Smooth muscle cell (in vitro differentiated cells): ENCODE measurements around the gene GRID1. TPM values are rescaled to one million over a fixed set of nuclear protein-coding genes. Genes with fewer than 3 reads are reported as not detected.
A peak's percentile ranks its signal among the peaks of the same experiment; 100 is the strongest.

Experiments used
- DNase-seq: peaks from one replicate; lab custom pipeline; 2025; ENCODE audit not compliant: unreplicated experiment; lab: John Stamatoyannopoulos, UW
- H2AFZ ChIP-seq: fragments of 200-600 bp; sonication (generic); 2 replicates; pipeline ENCODE4 v1.6.0; 2016; ENCODE audit warnings: antibody characterized with exemption, low read depth, mild to moderate bottlenecking
- H3F3A ChIP-seq: fragments of 200-600 bp; sonication (generic); 2 replicates; pipeline ENCODE4 v1.6.0; 2017; ENCODE audit warnings: antibody characterized with exemption, low read depth
- H3K27ac ChIP-seq: fragments of 200-600 bp; sonication (generic); 2 replicates; pipeline ENCODE4 v1.5.1; 2016; ENCODE audit warnings: low read depth, mild to moderate bottlenecking
- H3K27me3 ChIP-seq: fragments of 200-600 bp; sonication (generic); 2 replicates; pipeline ENCODE4 v1.6.1; 2016; ENCODE audit warnings: low read depth, mild to moderate bottlenecking
- H3K36me3 ChIP-seq: fragments of 200-600 bp; sonication (generic); 2 replicates; pipeline ENCODE4 v1.5.1; 2016; ENCODE audit warnings: low read depth
- H3K4me1 ChIP-seq: fragments of 200-600 bp; sonication (generic); 2 replicates; pipeline ENCODE4 v1.5.1; 2016; ENCODE audit warnings: low read depth
- H3K4me2 ChIP-seq: fragments of 200-600 bp; sonication (generic); 2 replicates; pipeline ENCODE4 v1.6.0; 2016; ENCODE audit warnings: mild to moderate bottlenecking
- H3K4me3 ChIP-seq: fragments of 200-600 bp; sonication (generic); 2 replicates; pipeline ENCODE4 v1.5.1; 2016; ENCODE audit warnings: mild to moderate bottlenecking
- H3K79me2 ChIP-seq: fragments of 200-600 bp; sonication (generic); 2 replicates; pipeline ENCODE4 v1.6.0; 2016; ENCODE audit warnings: low read depth, mild to moderate bottlenecking
- H3K9ac ChIP-seq: fragments of 200-600 bp; sonication (generic); 2 replicates; pipeline ENCODE4 v1.6.0; 2016; ENCODE audit warnings: low read depth
- H3K9me3 ChIP-seq: fragments of 200-600 bp; sonication (generic); replicated peaks from 2 replicates; pipeline ENCODE4 v1.5.1; 2016; ENCODE audit warnings: low read depth
- H4K20me1 ChIP-seq: fragments of 200-600 bp; sonication (generic); 2 replicates; pipeline ENCODE4 v1.6.0; 2016; ENCODE audit warnings: low read depth
- CTCF ChIP-seq: fragments of 200-600 bp; sonication (generic); IDR thresholded peaks from 2 replicates; pipeline ENCODE4 v1.5.1; 2017; ENCODE audit warnings: borderline replicate concordance, mild to moderate bottlenecking, antibody characterized with exemption; ENCODE audit not compliant: insufficient read depth, poor library complexity, severe bottlenecking
- WGBS: methylation state at CpG from one replicate; pipeline ENCODE4 v1.1.7; 2016; ENCODE audit warnings: low lambda C conversion rate; 5-methylcytosine and 5-hydroxymethylcytosine counted together
- polyA plus RNA-seq: library from polyadenylated mRNA; unstranded; fragments of >200 nt; fragmentation: Nextera tagmentation; extraction: Ambion mirVana; gene quantifications from 2 replicates; pipeline ENCODE4 v1.2.1, GENCODE V29; 2016
- total RNA-seq: library from RNA; depleted of rRNA; stranded (reverse); fragments of >200 nt; gene quantifications from 2 replicates; pipeline ENCODE4 v1.2.3, GENCODE V29; 2014

The GRID1 gene
- total and polyA plus RNA-seq, 2 experiments from 2014 or later = 4.4 to 7.4 TPM

GRCh38 chr10:85657476-85658113 lies 709.0 kb downstream of the GRID1 start:
- TF ChIP-seq CTCF = no peak
- DNase-seq = no peak
- Histone ChIP-seq H3K9ac (no peak overlapping the region), H3K9me3 (no peaks in the 10 kb centered on the region), H3K4me2 (no peak overlapping the region), H3K36me3 (no peaks in the 10 kb centered on the region), H3K27ac (no peak overlapping the region), H3K4me3 (no peak overlapping the region), H4K20me1 (no peaks in the 10 kb centered on the region), H3K79me2 (no peaks in the 10 kb centered on the region), H3K4me1 (no peaks in the 10 kb centered on the region), H3F3A (peaks cover 6% of the 10 kb centered on the region), H3K27me3 (no peaks in the 10 kb centered on the region), H2AFZ (no peak overlapping the region)
- 88% methylated on average over 4 of the region's 4 CpGs for WGBS

- no peak for DNase-seq
- H3K4me3 ChIP-seq = no peak overlapping the region
- peak overlapping the region; percentile 12 for H3K4me2 ChIP-seq
- H3K36me3 ChIP-seq = no peaks in the 10 kb centered on the region
- no peak overlapping the region for H3K9ac ChIP-seq
- H3K9me3 ChIP-seq = no peaks in the 10 kb centered on the region
- H3K79me2 ChIP-seq = no peaks in the 10 kb centered on the region
- H2AFZ ChIP-seq = no peak overlapping the region
- H3F3A ChIP-seq = no peaks in the 10 kb centered on the region
- TF ChIP-seq CTCF = no peak
- WGBS = 70% methylated on average over 2 of the region's 2 CpGs
- no peaks in the 10 kb centered on the region for H3K4me1 ChIP-seq
- no peaks in the 10 kb centered on the region for H3K27me3 ChIP-seq
- H4K20me1 ChIP-seq = no peaks in the 10 kb centered on the region
- H3K27ac ChIP-seq = no peak overlapping the region
These were observed 711.2 kb downstream of the GRID1 start for GRCh38 chr10:85655411-85655810.

GRCh38 chr10:85651497-85651882 lies 715.1 kb downstream of the GRID1 start:
- TF ChIP-seq CTCF = no peak
- Histone ChIP-seq H3K27ac (no peak overlapping the region), H3K9me3 (no peaks in the 10 kb centered on the region), H3K4me3 (no peak overlapping the region), H3K27me3 (no peaks in the 10 kb centered on the region), H3K9ac (no peak overlapping the region), H3K4me1 (no peaks in the 10 kb centered on the region), H3F3A (no peaks in the 10 kb centered on the region), H3K79me2 (no peaks in the 10 kb centered on the region), H3K4me2 (no peak overlapping the region), H2AFZ (no peak overlapping the region), H3K36me3 (no peaks in the 10 kb centered on the region), H4K20me1 (no peaks in the 10 kb centered on the region)
- no peak for DNase-seq
- WGBS = 73% methylated on average over 2 of the region's 2 CpGs

- Histone ChIP-seq H3K9ac (no peak overlapping the region), H2AFZ (no peak overlapping the region), H3K9me3 (no peaks in the 10 kb centered on the region), H3K36me3 (no peaks in the 10 kb centered on the region), H3K27ac (no peak overlapping the region), H3K4me3 (no peak overlapping the region), H3F3A (no peaks in the 10 kb centered on the region), H3K4me1 (no peaks in the 10 kb centered on the region), H3K27me3 (no peaks in the 10 kb centered on the region), H3K4me2 (no peak overlapping the region), H3K79me2 (no peaks in the 10 kb centered on the region), H4K20me1 (no peaks in the 10 kb centered on the region)
- TF ChIP-seq CTCF = no peak
- WGBS = 88% methylated on average over 1 of the region's 1 CpG
- DNase-seq = no peak
These were observed 715.7 kb downstream of the GRID1 start for GRCh38 chr10:85650791-85651496.
